Thyroid gland (tissue), 4 donors: ENCODE results near the gene TSPAN17.

Source experiments
- POLR2A ChIP-seq, 2 donors: fragments of 450-650 bp; IDR thresholded peaks; one replicate each; pipeline ENCODE4 v1.6.1; 2017; ENCODE audit warnings: antibody characterized with exemption in 2 of 2, mild to moderate bottlenecking in 2 of 2, moderate library complexity in 1 of 2
- TF ChIP-seq, protein P1 (sequence below), 6 experiments: fragments of 200-600 bp in 3 of 6; fragments of 450-650 bp in 3 of 6; sonication (generic) in 3 of 6; IDR thresholded peaks; one replicate each; pipeline ENCODE4 v1.5.1; 2016 to 2019; ENCODE audit warnings: antibody characterized with exemption in 6 of 6, mild to moderate bottlenecking in 2 of 6, inconsistent platforms in 1 of 6, moderate library complexity in 1 of 6

DNA sequence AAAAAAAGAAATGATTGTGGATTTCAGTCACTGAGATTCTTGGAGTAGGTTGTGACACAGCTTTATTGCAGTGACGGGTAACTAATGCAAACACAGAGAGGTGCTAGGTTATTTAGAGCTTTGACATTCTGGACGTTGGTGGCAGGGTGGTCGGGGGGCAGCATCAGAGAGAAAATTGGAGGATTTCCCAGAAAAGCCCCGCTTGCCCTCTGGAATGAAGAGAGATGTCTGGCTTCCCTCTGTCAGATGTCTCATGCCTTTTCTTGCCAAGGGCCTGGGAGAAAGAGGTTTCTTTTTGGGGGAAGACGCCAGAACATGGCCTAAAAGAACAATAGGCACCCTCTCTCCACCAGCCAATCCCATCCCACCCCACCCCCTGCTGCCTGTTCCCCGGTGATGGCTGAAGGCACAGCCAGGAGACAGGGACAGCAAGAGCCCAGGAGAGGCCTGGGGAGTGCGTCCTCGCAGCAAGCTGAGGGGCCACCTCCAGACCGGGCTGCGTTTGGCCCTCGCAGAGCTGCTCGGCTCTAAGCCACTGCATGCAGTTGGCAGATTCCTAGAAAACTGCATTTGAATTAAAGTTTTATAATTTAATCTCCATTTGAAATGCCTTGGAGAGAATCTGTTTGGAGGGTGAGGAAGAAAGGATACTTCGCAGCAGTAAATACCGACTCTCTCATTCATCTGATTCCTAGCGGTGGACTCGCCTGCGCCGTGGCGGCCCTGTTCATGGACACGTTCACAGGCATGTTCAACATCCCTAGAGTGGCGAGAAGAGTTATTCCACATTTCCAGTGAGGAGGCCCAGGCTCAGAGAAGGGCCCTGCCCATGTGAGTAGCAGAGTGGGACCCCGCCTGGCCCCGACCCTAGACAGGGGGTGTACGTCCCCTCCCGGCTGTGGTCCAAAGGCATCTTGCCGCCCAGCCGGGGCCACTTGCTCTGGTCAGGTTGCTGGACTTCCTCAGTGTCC, 55.7 kb downstream of the TSPAN17 start:
- TF ChIP-seq, protein P1, sequence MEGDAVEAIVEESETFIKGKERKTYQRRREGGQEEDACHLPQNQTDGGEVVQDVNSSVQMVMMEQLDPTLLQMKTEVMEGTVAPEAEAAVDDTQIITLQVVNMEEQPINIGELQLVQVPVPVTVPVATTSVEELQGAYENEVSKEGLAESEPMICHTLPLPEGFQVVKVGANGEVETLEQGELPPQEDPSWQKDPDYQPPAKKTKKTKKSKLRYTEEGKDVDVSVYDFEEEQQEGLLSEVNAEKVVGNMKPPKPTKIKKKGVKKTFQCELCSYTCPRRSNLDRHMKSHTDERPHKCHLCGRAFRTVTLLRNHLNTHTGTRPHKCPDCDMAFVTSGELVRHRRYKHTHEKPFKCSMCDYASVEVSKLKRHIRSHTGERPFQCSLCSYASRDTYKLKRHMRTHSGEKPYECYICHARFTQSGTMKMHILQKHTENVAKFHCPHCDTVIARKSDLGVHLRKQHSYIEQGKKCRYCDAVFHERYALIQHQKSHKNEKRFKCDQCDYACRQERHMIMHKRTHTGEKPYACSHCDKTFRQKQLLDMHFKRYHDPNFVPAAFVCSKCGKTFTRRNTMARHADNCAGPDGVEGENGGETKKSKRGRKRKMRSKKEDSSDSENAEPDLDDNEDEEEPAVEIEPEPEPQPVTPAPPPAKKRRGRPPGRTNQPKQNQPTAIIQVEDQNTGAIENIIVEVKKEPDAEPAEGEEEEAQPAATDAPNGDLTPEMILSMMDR (IDR thresholded peaks at IDR 0.05): no peak
- no peak for TF ChIP-seq POLR2A (IDR thresholded peaks at IDR 0.05)
